Upper lobe of left lung (tissue), 6 donors: ENCODE results near the gene NOTCH3. TPM values are rescaled to one million over a fixed set of nuclear protein-coding genes. Genes with fewer than 3 reads are reported as not detected.

Experiments used
- ATAC-seq, 2 donors: fragments of 200-7000 bp; cut with Tn5 transposase; one replicate each; pipeline ENCODE4 v1.9.1; 2022; ENCODE audit warnings: mild to moderate bottlenecking in 2 of 2, moderate library complexity in 2 of 2; ENCODE audit not compliant: low FRiP score in 2 of 2
- DNase-seq, 2 donors: peaks; one replicate each; pipeline ENCODE4 v3.0.0-alpha.2; 2019 to 2020
- H3K27ac ChIP-seq, 4 donors: fragments of 200-600 bp; sonication (generic); one replicate each; pipeline ENCODE4 v1.5.1; 2016 to 2019
- H3K27me3 ChIP-seq, 4 donors: fragments of 200-600 bp; sonication (generic); one replicate each; pipeline ENCODE4 v1.5.1; 2017 to 2019
- H3K36me3 ChIP-seq, 4 donors: fragments of 200-600 bp; sonication (generic); one replicate each; pipeline ENCODE4 v1.5.1; 2016 to 2019
- H3K4me1 ChIP-seq, 4 donors: fragments of 200-600 bp; sonication (generic); one replicate each; pipeline ENCODE4 v1.5.1; 2018 to 2019
- H3K4me3 ChIP-seq, 4 donors: fragments of 200-600 bp; sonication (generic); one replicate each; pipeline ENCODE4 v1.5.1; 2017 to 2019; ENCODE audit warnings: mild to moderate bottlenecking in 2 of 4, moderate library complexity in 1 of 4
- H3K9me3 ChIP-seq, 4 donors: fragments of 200-600 bp; sonication (generic); one replicate each; pipeline ENCODE4 v1.5.1; 2018 to 2019
- EP300 ChIP-seq, 4 donors: sonication (generic); formaldehyde crosslinking; IDR thresholded peaks; one replicate each; pipeline ENCODE4 v1.5.1; 2017; ENCODE audit warnings: antibody characterized with exemption in 4 of 4, control low read depth in 2 of 4
- POLR2A ChIP-seq, 4 donors: fragments of 450-650 bp; IDR thresholded peaks; one replicate each; pipeline ENCODE4 v1.5.1; 2016 to 2017; ENCODE audit warnings: antibody characterized with exemption in 4 of 4, mild to moderate bottlenecking in 2 of 4
- POLR2AphosphoS5 ChIP-seq, 2 donors: sonication (generic); formaldehyde crosslinking; IDR thresholded peaks; one replicate each; pipeline ENCODE4 v1.5.1; 2017; ENCODE audit warnings: antibody characterized with exemption in 2 of 2
- WGBS, 2 donors: methylation state at CpG; one replicate each; pipeline ENCODE4 v1.1.5; 2017 to 2018; 5-methylcytosine and 5-hydroxymethylcytosine counted together
- total RNA-seq, 6 donors: library from RNA; depleted of rRNA in 4 of 6; stranded (reverse); fragments of >200 nt in 4 of 6; gene quantifications; one replicate each; pipeline versions ENCODE4 v1.1.0 to v1.2.1, GENCODE V29; 2016 to 2021
- TF ChIP-seq, protein P1 (sequence below), 6 experiments: fragments of 450-650 bp in 4 of 6; fragments of 200-600 bp in 2 of 6; sonication (generic) in 2 of 6; IDR thresholded peaks; one replicate each; pipeline ENCODE4 v1.5.1; 2016 to 2019; ENCODE audit warnings: antibody characterized with exemption in 6 of 6
- donor health status: DM: no; HTN: no; CAD: no; lungs with moderate emphysema.
- donor health status: DM: no; HTN: yes; CAD: no; lungs with severe emphysema.

The NOTCH3 gene
- total RNA-seq, 6 donors from 2014 or later, result 23.9 to 56.6 (median 43.1) TPM

- ATAC-seq, result no peak
- WGBS, 2 donors, result 94 to 97% methylated on average over 12 to 14 of the region's 14 CpGs
- H3K36me3 ChIP-seq, result peaks cover 13 to 71% (median 59%) of the 10 kb centered on the region in 4 donors
Observed at GRCh38 chr19:15120135-15121026, 80.4 kb downstream of the NOTCH3 start.

GRCh38 chr19:15118789-15119494 lies 81.9 kb downstream of the NOTCH3 start:
- Histone ChIP-seq H3K27me3 (no peaks in the 10 kb centered on the region), H3K4me1 (peaks cover 3 to 10% (median 7%) of the 10 kb centered on the region in 4 donors), H3K27ac (no peak overlapping the region), H3K4me3 (no peak overlapping the region), H3K36me3 (peaks cover 13 to 85% (median 72%) of the 10 kb centered on the region in 4 donors), H3K9me3 (no peaks in the 10 kb centered on the region)
- DNase-seq, result no peak
- no peak for ATAC-seq
- WGBS, 2 donors, result 96 to 97% methylated on average over 16 to 20 of the region's 20 CpGs
- TF ChIP-seq POLR2AphosphoS5 (IDR thresholded peaks at IDR 0.05) (no peak), EP300 (IDR thresholded peaks at IDR 0.05) (no peak), POLR2A (IDR thresholded peaks at IDR 0.05) (no peak)
- TF ChIP-seq, protein P1, sequence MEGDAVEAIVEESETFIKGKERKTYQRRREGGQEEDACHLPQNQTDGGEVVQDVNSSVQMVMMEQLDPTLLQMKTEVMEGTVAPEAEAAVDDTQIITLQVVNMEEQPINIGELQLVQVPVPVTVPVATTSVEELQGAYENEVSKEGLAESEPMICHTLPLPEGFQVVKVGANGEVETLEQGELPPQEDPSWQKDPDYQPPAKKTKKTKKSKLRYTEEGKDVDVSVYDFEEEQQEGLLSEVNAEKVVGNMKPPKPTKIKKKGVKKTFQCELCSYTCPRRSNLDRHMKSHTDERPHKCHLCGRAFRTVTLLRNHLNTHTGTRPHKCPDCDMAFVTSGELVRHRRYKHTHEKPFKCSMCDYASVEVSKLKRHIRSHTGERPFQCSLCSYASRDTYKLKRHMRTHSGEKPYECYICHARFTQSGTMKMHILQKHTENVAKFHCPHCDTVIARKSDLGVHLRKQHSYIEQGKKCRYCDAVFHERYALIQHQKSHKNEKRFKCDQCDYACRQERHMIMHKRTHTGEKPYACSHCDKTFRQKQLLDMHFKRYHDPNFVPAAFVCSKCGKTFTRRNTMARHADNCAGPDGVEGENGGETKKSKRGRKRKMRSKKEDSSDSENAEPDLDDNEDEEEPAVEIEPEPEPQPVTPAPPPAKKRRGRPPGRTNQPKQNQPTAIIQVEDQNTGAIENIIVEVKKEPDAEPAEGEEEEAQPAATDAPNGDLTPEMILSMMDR (IDR thresholded peaks at IDR 0.05), result no peak

More at GRCh38 chr19:15120135-15121026, 80.4 kb downstream of the NOTCH3 start:
- TF ChIP-seq, protein P1 (IDR thresholded peaks at IDR 0.05), result no peak
- no peak for TF ChIP-seq POLR2AphosphoS5 (IDR thresholded peaks at IDR 0.05)
- TF ChIP-seq POLR2A (IDR thresholded peaks at IDR 0.05), result no peak
- no peak for TF ChIP-seq EP300 (IDR thresholded peaks at IDR 0.05)
- Histone ChIP-seq H3K27me3 (no peaks in the 10 kb centered on the region), H3K4me1 (peaks cover 12 to 21% (median 14%) of the 10 kb centered on the region in 4 donors), H3K9me3 (no peaks in the 10 kb centered on the region), H3K27ac (no peak overlapping the region), H3K4me3 (no peak overlapping the region)
- no peak for DNase-seq

- Histone ChIP-seq H3K9me3 (no peaks in the 10 kb centered on the region), H3K4me3 (no peak overlapping the region), H3K36me3 (peaks cover 13 to 92% (median 78%) of the 10 kb centered on the region in 4 donors), H3K4me1 (peaks cover 0 to 8% (median 3%) of the 10 kb centered on the region in 4 donors), H3K27ac (no peak overlapping the region), H3K27me3 (no peaks in the 10 kb centered on the region)
- TF ChIP-seq, protein P1 (IDR thresholded peaks at IDR 0.05), result no peak
- TF ChIP-seq POLR2AphosphoS5 (IDR thresholded peaks at IDR 0.05), result no peak
- TF ChIP-seq EP300 (IDR thresholded peaks at IDR 0.05), result no peak
- TF ChIP-seq POLR2A (IDR thresholded peaks at IDR 0.05), result no peak
- WGBS, 2 donors, result 80 to 90% methylated on average over 1 to 2 of the region's 2 CpGs
- ATAC-seq (no peak), DNase-seq (no peak)
Observed at GRCh38 chr19:15118248-15118647, 82.5 kb downstream of the NOTCH3 start.

DNA sequence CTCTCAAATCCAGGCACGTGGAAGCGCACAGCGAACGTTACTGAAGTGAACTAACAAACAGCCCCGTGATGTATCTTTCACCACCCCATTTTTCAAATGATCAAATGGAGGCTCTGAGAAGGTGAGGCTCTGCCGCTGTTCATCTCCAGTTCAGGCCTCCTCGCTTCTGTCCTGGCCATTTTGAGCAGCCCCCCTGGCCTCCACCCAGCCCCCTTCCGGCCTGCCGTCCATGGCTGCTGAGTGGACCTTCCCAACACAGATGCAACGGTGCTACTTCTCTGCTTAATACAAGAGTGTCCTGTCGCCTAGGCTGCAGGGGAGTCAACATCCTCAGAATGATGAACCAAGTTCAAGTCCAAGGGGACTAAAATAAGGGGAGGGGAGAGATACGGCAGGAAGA lies 83.9 kb downstream of the NOTCH3 start:
- Histone ChIP-seq H3K27ac (no peak overlapping the region), H3K36me3 (peaks cover 13 to 95% (median 85%) of the 10 kb centered on the region in 4 donors), H3K4me1 (peaks cover 0 to 8% (median 1%) of the 10 kb centered on the region in 4 donors), H3K4me3 (no peak overlapping the region), H3K27me3 (no peaks in the 10 kb centered on the region), H3K9me3 (no peaks in the 10 kb centered on the region)
- TF ChIP-seq POLR2AphosphoS5 (IDR thresholded peaks at IDR 0.05) (no peak), POLR2A (IDR thresholded peaks at IDR 0.05) (no peak), EP300 (IDR thresholded peaks at IDR 0.05) (no peak)
- TF ChIP-seq, protein P1 (IDR thresholded peaks at IDR 0.05), result no peak
- WGBS, 2 donors, result 84 to 88% methylated on average over 12 of the region's 12 CpGs
- ATAC-seq (no peak), DNase-seq (no peak)
